ENCODE measurements around the gene CTBP2.

DNA sequence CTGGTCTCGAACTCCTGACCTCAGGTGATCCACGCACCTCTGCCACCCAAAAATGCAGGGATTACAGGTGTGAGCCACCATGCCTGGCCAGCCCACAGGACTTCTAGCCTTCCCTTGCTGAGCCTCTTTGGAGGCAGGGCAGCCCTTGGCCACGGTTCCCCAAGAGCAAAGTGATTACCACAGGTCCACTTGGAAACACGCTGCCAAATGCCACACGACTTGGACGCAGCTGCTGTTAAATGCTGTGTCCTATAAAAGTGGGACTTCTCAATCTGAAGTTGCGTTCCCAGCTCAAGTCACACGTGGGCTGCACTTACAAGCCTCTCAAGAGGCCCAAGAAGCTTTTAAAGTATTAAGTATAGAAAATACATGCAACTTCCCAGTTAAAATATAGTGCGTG, 30.1 kb downstream of the CTBP2 start:
- TF ChIP-seq POLR2A (IDR thresholded peaks at IDR 0.05; ENCODE audit: low read depth) (no peak), POLR2AphosphoS5 (IDR thresholded peaks at IDR 0.05) (no peak)
- TF ChIP-seq, protein P1, sequence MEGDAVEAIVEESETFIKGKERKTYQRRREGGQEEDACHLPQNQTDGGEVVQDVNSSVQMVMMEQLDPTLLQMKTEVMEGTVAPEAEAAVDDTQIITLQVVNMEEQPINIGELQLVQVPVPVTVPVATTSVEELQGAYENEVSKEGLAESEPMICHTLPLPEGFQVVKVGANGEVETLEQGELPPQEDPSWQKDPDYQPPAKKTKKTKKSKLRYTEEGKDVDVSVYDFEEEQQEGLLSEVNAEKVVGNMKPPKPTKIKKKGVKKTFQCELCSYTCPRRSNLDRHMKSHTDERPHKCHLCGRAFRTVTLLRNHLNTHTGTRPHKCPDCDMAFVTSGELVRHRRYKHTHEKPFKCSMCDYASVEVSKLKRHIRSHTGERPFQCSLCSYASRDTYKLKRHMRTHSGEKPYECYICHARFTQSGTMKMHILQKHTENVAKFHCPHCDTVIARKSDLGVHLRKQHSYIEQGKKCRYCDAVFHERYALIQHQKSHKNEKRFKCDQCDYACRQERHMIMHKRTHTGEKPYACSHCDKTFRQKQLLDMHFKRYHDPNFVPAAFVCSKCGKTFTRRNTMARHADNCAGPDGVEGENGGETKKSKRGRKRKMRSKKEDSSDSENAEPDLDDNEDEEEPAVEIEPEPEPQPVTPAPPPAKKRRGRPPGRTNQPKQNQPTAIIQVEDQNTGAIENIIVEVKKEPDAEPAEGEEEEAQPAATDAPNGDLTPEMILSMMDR (IDR thresholded peaks at IDR 0.05) = no peak
